GM12874 (cell line): Measurements from ENCODE around the gene GLI3.

ENCODE experiments used
- TF ChIP-seq, protein P1 (sequence below): IDR thresholded peaks from 2 replicates; pipeline ENCODE4 v1.5.1; 2011; ENCODE audit warnings: low read depth, mild to moderate bottlenecking, control low read depth, low read length, moderate library complexity; ENCODE audit not compliant: insufficient read depth

Gene GLI3

DNA sequence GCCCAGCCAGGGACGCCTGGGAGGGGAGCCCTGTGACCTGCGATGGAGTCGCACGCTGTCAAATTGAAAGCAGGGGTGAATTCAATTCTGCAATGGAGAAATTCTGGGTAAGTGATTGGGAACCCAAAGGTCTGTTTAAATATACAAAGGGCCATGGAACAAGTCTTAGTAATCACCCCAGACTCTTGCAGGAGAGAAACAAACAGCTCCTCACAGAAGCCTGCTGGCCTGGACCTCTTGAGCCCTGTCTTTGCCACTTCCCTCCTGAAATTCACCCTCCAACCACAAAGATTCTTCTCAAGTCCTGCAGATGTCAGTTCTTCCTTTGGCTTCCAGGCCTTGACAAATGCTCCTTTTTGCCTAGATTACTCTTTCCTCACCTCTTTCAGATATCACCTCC, 97.3 kb downstream of the GLI3 start:
- TF ChIP-seq, protein P1, sequence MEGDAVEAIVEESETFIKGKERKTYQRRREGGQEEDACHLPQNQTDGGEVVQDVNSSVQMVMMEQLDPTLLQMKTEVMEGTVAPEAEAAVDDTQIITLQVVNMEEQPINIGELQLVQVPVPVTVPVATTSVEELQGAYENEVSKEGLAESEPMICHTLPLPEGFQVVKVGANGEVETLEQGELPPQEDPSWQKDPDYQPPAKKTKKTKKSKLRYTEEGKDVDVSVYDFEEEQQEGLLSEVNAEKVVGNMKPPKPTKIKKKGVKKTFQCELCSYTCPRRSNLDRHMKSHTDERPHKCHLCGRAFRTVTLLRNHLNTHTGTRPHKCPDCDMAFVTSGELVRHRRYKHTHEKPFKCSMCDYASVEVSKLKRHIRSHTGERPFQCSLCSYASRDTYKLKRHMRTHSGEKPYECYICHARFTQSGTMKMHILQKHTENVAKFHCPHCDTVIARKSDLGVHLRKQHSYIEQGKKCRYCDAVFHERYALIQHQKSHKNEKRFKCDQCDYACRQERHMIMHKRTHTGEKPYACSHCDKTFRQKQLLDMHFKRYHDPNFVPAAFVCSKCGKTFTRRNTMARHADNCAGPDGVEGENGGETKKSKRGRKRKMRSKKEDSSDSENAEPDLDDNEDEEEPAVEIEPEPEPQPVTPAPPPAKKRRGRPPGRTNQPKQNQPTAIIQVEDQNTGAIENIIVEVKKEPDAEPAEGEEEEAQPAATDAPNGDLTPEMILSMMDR = no peak

DNA sequence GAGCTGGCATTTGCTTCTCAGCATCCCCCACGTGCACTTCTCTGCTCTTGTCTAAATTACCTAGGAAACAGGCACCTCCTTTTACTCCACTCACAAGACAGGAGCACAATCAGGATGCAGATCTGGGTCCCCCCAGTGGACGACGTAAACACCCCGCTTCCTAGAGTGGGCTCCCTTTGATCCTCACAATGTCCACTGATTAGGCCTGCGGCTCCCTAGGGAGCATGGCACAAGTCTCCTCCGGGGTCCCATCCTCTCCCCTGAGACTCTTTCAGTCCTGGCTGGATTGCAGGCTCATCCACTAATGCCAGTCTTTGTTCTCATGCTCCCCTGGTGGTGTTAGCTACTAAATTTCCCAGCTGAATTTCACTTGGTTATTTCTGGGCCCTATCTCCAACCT, 98.3 kb downstream of the GLI3 start:
- TF ChIP-seq, protein P1 = no peak

DNA sequence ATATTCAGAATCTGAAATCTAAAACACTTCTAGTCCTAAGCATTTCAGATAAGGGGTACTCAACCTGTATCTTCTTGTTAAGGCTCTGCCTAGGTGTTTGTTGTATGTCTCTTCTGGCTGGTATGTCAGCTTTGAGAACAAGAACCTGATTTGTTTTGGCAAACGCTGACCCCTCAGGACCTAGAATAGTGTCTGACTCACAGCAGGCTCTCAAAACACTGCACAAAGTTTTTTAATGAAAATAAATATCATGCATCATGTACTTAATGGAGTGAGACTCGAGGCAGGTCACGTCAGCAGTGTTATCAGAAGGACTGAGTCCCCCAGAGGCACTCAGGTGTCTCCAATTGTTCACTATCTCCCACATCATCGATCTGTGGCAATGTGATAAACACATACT, 99.1 kb downstream of the GLI3 start:
- TF ChIP-seq, protein P1 = no peak

DNA sequence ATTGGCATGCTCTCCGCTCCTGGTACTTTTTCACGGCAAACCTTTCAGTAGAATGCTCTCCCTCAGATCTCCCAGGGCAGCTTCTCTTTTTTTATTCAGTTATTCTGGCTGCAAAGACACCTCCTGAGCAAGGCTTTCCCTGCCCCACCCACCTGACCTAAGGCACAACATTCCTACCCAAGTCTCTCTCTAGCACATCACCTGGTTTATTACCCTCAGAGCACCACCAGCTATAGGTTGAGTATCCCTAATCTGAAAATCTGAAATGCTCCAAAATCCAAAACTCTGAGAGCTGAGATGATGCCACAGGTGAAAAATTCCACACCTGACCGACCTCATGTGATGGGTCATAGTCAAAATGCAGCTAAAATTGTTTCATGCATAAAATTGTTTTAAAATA, 99.6 kb downstream of the GLI3 start:
- TF ChIP-seq, protein P1 = no peak

DNA sequence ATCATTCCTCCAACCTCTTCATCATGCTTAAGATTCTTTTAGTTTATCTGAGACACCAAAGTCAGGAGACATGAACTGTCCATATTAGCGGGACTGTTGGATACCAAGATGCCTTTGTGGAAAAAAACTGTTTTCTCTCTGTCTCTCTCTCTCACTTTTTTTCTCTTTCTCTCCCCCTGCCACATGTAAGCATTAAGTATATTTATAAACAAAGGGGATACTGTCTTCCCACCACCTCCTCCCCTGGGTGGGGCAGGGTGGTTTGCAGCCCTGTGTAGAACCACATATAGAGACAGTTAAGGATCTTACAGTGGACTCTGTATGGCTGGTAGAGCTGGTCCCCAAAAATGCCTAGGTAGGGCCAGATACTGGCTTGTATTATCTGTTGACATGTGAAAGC, 101.3 kb downstream of the GLI3 start:
- TF ChIP-seq, protein P1 = no peak

DNA sequence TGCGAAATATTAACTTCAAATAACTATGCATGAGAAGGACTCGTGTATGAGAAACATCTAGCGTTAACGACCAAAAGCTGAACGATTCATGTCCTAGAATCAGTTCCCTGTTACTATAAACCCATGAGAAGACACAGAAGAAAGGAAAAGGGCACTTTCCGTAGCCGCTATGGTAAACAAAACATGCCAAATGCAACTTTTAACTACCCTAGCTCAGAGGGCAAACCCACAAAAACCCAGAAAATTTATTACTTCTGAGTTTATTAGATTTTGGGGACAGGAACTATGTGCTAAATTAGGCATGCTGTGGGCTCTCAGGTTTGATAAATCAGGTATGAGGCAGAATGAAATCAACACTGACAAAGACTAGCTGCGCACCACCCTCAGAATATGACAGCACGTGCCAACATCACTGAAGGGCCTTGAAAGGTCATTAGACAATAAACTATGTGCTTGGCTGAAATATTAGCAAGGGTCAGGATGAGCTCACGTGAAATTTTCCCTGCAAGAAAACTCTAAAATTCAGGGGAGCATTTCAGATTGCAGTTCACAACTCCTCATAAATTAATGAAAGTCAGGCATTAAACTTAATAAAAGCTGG, 102.6 kb downstream of the GLI3 start:
- TF ChIP-seq, protein P1 = no peak

DNA sequence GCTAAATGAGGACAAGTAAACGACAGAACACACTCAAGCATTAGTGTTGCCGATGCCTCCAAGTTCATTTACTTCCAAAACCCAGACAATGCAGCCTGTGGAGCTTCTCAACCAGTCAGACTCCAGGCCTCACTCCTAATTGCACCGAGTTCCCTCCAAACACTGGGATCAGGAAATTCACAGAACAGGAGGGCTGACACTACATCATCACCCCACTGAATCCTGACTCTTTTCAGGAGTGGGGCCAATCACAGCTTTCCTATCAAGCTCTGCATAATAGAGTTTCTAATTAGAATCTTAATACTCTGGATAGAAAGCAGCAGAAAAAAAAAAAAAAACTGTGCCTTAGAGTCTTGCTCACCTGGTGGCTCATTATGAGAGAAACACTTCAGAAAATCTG, 103.7 kb downstream of the GLI3 start:
- TF ChIP-seq, protein P1 = no peak
